HG03378 (cell line): ENCODE data around the gene CACNB4.
A peak's percentile ranks its signal among the peaks of the same experiment; 100 is the strongest.
"Not testable (repeated sequence)": the region's sequence is repeated elsewhere in the genome, so short reads cannot be mapped to it uniquely, and the experiment has no call there.

Experiments
- ATAC-seq: cut with Tn5 transposase; IDR thresholded peaks from one replicate; pipeline ENCODE4 v1.9.1; 2021; ENCODE audit warnings: mild to moderate bottlenecking, moderate library complexity; ENCODE audit not compliant: unreplicated experiment

The CACNB4 gene

DNA sequence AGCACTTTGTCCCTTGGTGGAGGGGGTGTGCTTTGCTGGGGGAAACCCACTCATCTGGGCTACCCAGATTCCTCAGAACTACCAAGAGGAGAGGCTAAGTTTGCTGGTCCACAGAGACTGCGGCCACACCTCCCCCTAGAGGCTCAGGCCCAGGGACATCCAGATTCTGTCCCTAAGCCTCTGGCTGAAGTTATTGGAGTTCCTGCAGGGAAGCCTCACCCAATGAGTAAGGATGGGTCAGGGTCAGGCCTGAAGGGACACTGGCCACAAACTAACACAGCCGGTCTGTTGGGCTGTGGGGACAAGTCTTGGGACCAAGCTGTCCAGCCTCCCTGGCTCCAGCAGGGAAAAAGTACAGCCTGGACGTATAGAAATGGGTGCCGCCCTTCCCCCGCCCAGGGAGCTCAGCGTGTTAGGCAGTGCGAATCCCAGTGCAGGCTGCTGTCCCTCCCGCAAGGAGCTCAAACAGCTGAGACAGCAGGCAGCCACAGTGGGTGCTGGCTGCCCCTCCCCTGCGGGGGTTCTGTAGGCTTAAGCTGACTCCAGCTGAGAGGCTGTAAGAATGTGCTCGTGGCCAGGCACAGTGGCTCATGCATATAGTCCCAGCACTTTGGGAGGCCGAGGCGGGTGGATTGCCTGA is 183.7 kb downstream of the CACNB4 start:
- ATAC-seq = no peak

- ATAC-seq = no peak
Measured at GRCh38 chr2:151908204-151908882, 190.5 kb downstream of the CACNB4 start.

DNA sequence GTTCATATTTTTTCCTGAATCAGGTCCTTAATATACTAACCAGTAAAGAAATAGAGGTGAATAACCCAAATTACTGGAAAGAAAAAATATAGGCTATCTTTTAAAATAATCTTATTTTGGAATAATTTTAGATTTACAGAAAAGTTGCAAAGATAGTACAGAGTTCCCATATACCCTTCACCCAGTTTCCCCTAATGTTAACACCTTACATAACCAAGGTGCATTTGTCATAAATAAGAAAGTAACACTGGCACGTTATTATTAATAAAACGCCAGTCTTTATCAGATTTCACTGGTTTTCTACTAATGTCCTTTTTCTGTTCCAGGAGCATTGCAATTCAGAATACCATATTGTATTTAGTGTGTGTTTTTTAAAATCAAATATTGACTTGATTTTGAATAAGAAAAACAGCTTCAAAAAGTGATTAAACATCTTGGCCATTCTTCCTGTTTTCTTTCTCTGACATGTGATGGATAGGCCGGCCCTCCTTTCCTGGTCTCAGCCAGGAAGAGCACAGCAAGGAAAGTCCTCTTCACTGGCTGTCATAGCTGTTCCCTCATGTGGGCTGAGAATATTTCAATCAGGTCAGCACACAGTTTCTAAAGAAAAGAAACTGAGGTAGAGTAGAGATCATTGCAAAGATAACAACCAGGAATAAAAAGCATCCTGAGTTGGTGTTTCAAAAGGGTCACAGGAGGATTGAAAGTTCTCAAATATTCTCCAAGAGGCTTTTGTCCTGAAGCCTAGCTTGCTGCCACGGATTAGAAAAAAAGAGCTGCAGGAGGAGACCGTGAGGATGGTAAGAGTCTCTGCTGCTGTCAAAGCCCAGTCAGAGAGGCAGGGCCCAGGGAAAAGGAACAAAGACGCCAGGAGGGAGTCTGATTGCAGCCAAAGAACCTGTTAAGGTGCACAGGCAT is 191.3 kb downstream of the CACNB4 start:
- no peak for ATAC-seq

DNA sequence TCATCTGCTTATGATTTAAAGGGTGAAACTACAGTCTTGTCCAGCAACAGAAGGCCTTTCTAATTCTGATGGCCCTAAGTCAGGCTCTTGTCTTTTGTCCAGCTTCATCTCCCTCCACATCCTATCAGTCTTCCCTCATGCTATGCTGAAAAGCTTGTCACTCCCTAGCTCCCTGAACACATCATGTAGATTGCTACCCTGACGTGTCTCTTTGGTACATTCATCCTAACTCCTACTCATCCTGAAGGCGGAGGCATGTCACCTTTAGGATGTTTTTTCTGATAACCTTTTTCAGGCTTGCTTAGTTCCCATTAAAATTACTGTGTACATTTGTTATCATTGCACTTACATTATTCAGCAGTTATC is 192.2 kb downstream of the CACNB4 start:
- ATAC-seq = no peak

DNA sequence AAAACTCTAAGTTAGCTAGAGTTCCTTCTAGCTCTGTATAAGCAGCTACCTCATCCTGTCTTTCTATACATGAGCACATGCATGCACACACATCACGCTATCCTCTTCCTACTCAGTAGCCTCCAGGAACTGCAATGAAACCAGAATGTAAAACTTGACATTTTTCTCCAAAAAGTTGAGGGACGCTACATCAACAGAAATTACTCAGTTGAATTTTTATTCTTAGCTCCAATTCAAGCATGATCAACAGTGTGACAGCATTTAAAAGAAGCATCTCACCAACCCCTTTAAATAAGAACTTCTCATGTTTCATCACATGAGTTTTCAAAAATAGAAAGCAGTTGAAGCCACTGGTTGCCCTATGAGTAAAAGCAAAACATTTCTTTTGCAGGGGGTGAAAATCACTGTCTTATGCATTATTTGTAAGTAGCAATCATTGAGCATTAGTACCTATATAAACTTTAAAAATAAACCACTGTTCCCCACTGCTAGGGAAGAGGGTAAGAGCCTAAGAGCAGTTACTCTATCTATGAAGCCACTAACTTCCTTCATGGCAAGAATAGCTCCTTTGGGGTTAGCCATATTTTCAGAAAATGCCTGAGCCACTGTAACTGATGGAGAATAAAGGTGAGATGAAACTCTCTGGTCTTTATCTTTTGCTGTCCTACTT is 192.7 kb downstream of the CACNB4 start:
- ATAC-seq = peak; percentile 80

GRCh38 chr2:151904807-151905206 is 194.0 kb downstream of the CACNB4 start:
- no peak for ATAC-seq

DNA sequence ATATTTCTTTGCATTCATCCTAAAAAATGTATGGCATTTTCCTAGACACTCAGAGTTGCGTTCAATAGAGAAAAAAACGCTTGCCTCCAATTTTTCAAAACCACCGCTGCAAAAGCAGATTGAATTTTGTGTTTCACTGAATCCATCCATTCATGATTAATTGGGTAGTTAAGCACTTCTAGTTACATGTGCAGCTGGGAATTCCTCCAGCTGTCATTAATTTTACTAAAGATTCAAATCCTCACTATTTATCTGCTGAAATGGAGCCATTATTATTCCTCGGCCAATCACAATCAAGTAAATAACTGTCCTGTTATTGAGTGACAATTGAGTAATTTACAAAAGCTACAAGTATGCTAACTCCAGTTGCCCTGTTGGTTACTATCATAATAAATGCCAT is 194.8 kb downstream of the CACNB4 start:
- no peak for ATAC-seq

GRCh38 chr2:151902829-151903228 is 196.0 kb downstream of the CACNB4 start:
- ATAC-seq = no peak

GRCh38 chr2:151900331-151900730 is 198.5 kb downstream of the CACNB4 start:
- ATAC-seq = no peak

GRCh38 chr2:151899156-151899555 is 199.7 kb downstream of the CACNB4 start:
- no peak for ATAC-seq

DNA sequence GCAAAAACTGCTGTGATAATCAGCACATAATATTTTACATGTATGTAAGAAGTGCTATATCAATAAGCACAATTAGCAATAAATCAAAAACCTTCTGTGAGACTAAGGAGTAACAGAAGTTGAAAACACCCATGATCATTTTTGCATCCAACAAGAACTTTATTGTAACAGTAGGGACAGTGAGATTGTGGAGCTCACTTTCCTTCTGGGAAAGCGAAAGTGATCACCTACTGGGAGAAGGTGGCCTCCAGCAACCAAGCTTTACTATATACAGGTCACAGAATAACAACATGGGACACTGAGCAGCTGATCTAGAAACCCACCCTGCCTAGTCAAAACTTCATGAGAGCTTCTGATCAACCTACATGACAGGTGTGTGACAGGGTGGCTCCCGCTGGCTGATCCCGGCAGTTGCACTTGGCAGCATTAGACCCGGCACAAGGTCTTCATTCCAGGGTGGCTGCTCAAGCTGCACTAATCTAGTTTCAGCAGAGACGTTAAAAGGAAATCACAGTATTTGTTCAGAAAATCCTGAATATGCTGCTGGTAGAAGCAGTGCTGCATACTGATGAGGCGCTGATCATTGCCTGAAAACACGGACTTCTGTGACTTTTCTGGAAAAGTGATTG is 207.2 kb downstream of the CACNB4 start:
- ATAC-seq = no peak

DNA sequence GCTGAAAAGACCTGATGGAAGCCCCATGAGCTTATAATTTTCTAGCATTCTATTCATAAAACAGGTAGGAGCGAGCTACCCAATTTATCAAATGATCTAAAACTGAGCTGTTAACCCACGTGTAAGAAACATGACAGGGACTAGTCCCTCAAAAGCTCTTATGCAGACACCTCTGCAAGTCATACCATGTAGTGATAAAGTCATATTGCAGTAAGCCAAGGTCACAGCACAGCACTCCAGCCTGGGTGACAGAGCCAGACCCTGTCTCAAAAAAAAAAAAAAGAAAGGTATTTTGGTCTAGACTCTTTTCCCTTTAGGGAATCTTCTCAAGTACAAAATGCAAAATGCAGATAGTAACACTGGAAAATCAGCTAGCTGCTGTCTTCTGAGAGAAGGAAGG is 211.7 kb downstream of the CACNB4 start:
- ATAC-seq = no peak

DNA sequence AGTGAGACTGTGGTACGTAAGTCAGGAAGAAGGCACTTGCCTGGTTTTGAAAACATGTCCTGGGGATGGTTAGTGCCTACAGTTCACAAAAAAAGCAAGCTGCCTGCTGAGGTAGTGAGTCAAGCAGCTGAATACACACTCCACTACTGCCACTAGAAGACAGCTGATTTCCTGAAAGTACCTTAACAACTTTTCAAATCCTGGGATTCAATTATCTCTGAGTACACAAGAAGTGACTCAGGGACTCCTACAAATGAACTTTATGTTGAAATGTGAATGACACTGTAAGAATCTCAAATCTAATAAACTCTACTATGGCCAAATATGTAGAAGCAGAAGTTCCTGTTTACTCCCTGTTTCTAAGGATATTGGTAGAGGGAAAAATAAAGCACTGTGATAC is 212.6 kb downstream of the CACNB4 start:
- ATAC-seq = no peak

GRCh38 chr2:151882786-151883445 is 215.9 kb downstream of the CACNB4 start:
- ATAC-seq = no peak

- ATAC-seq = no peak
Measured at GRCh38 chr2:151881342-151881741, 217.5 kb downstream of the CACNB4 start.

GRCh38 chr2:151880586-151880985 is 218.3 kb downstream of the CACNB4 start:
- no peak for ATAC-seq

DNA sequence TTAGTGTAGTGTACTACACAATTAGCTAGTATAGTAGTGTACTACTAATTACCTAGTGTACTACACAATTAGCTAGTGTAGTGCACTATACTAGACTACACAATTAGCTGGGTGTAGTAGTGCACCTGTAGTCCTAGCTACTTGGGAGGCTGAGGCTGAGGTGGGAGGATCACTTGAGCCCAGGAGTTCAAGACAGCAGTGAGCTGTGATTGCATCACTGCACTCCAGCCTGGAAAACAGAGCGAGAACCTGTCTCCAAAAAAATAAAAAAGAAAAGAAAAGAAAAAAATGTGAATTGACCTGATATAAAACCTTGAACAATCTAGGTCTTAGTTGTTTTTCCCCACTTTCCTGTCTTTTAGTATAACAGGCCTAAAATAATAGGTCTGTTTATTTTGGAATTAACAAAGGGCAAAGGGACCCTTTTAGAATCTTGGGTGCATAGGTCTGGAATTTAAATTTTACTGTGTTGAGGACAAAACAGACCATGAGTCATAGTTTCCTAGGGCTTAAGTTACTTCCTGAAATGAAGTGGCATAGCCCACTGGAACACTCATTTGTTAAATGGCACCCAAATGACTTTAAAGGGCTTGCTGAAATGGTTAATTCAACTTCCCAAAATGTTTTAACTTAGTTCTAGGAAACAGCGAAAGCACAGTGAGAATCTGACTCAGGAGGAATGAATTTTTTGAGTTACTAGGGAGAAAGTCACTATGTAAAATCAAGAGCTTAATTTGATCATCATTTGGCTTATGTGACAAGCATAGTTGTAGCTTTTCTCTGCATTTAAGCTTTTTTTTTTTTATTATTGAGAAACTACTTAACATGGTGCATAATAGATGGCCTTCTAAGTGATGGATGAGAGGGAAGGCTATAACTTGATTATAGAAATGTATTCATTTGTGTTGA is 219.9 kb downstream of the CACNB4 start:
- ATAC-seq = peak; percentile 50

DNA sequence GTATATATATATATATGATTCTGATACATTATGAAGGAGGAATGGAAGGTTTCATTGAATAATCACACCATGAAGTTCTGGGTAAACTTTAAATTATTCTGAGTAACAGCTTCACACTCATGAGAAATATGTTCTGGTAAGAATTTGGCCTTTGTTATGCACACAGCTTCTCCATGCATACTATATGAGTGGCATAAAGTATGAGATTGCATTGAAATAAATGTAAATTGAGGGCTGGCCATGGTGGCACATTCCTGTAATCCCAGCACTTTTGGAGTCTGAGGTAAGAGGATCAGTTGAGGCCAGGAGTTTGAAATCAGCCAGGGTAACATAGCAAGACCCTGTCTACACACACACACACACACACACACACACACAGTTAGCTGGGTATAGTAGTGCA is 220.6 kb downstream of the CACNB4 start:
- ATAC-seq = no peak

DNA sequence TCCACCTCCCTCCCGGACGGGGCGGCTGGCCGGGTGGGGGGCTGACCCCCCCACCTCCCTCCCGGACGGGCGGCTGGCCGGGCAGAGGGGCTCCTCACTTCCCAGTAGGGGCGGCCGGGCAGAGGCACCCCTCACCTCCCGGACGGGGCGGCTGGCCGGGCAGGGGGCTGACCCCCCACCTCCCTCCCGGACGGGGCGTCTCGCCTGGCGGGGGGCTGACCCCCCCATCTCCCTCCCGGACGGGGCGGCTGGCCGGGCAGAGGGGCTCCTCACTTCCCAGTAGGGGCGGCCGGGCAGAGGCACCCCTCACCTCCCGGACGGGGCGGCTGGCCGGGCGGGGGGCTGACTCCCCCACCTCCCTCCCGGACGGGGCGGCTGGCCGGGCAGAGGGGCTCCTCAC is 223.2 kb downstream of the CACNB4 start:
- not testable (repeated sequence) for ATAC-seq
